Breast epithelium (tissue), 3 donors: ENCODE results near the gene ENTPD1.

Experiments used
- POLR2A ChIP-seq: fragments of 450-650 bp; IDR thresholded peaks from one replicate; pipeline ENCODE4 v1.6.1; 2016; ENCODE audit warnings: antibody characterized with exemption, mild to moderate bottlenecking, moderate library complexity
- POLR2AphosphoS5 ChIP-seq, 3 donors: sonication (generic); formaldehyde crosslinking; IDR thresholded peaks; one replicate each; pipeline ENCODE4 v1.6.1; 2017; ENCODE audit warnings: antibody characterized with exemption in 3 of 3
- TF ChIP-seq, protein P1 (sequence below), 3 donors: fragments of 450-650 bp; IDR thresholded peaks; one replicate each; pipeline ENCODE4 v1.5.1; 2016 to 2017; ENCODE audit warnings: antibody characterized with exemption in 3 of 3, mild to moderate bottlenecking in 3 of 3, moderate library complexity in 3 of 3

DNA sequence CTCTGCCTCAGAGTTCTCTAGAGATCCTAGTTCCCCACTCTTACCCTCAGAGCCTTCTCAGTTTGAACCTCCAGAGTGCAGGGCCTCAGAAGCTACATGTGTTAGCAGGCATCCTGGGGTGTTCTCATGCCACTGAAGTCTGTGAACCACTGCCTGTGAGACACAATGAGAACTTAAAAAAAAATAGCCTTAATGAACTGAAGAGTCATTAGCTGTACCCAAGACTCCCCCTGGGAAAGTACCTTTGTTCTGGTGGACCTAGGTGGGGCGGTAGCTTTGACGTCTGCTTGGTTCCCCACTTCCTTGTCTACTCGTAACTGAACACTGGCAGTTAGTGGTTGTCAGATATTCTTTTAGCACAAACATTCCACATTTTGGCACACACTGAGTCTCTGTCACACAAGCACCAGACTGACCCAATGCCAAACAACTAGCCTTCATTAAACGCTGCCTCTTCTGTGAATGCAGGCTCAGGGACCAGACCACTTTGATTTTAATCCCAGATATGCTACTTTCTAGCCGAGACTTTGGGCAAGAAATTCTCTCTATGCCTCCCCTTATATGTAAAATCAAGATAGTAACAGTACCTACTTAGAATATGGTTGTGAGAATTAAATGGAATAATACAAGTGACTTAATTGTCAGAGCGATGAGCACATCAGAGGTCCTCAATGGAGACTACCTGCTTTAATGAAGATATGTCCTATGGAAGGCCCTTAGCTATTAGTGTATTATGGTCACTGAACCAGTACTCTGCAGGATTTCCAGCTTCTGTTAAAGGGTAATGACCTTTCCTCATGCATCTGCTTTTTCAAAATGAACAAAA is 76.5 kb downstream of the ENTPD1 start:
- TF ChIP-seq, protein P1, sequence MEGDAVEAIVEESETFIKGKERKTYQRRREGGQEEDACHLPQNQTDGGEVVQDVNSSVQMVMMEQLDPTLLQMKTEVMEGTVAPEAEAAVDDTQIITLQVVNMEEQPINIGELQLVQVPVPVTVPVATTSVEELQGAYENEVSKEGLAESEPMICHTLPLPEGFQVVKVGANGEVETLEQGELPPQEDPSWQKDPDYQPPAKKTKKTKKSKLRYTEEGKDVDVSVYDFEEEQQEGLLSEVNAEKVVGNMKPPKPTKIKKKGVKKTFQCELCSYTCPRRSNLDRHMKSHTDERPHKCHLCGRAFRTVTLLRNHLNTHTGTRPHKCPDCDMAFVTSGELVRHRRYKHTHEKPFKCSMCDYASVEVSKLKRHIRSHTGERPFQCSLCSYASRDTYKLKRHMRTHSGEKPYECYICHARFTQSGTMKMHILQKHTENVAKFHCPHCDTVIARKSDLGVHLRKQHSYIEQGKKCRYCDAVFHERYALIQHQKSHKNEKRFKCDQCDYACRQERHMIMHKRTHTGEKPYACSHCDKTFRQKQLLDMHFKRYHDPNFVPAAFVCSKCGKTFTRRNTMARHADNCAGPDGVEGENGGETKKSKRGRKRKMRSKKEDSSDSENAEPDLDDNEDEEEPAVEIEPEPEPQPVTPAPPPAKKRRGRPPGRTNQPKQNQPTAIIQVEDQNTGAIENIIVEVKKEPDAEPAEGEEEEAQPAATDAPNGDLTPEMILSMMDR (IDR thresholded peaks at IDR 0.05) = no peak
- no peak for TF ChIP-seq POLR2A
- TF ChIP-seq POLR2AphosphoS5 (IDR thresholded peaks at IDR 0.05) = no peak
